Liver (tissue), 9 donors: ENCODE results near the gene CASP8AP2. TPM values are rescaled to one million over a fixed set of nuclear protein-coding genes. Genes with fewer than 3 reads are reported as not detected.

Source experiments
- DNase-seq: peaks from one replicate; pipeline ENCODE4 v3.0.0-alpha.2; 2017; ENCODE audit warnings: low spot score
- H3K27ac ChIP-seq, 2 donors: one replicate each; pipeline ENCODE4 v1.7.0; 2013; ENCODE audit warnings: inconsistent platforms in 2 of 2, low read length in 2 of 2, control low read depth in 1 of 2, low read depth in 1 of 2, mild to moderate bottlenecking in 1 of 2
- H3K27me3 ChIP-seq, 4 donors: one replicate each; pipeline versions ENCODE4 v1.6.1 to v1.7.0; 2013; ENCODE audit warnings: low read length in 3 of 4, inconsistent platforms in 1 of 4, mild to moderate bottlenecking in 1 of 4, moderate library complexity in 1 of 4; ENCODE audit not compliant: control insufficient read depth in 4 of 4, insufficient read depth in 4 of 4
- H3K36me3 ChIP-seq, 4 donors: one replicate each; pipeline versions ENCODE4 v1.6.1 to v1.7.0; 2013; ENCODE audit warnings: low read length in 3 of 4, mild to moderate bottlenecking in 3 of 4, low read depth in 1 of 4, moderate library complexity in 1 of 4; ENCODE audit not compliant: control insufficient read depth in 4 of 4, insufficient read depth in 3 of 4
- H3K4me1 ChIP-seq, 4 donors: one replicate each; pipeline versions ENCODE4 v1.6.1 to v1.7.0; 2013; ENCODE audit warnings: low read length in 3 of 4, mild to moderate bottlenecking in 3 of 4, moderate library complexity in 1 of 4; ENCODE audit not compliant: control insufficient read depth in 4 of 4, insufficient read depth in 4 of 4
- H3K4me3 ChIP-seq, 3 donors: one replicate each; pipeline versions ENCODE4 v1.6.1 to v1.7.0; 2013; ENCODE audit warnings: low read length in 3 of 3, control low read depth in 1 of 3, low read depth in 1 of 3, mild to moderate bottlenecking in 1 of 3
- H3K9ac ChIP-seq, 2 donors: one replicate each; pipeline ENCODE4 v1.7.0; 2013; ENCODE audit warnings: low read length in 2 of 2, mild to moderate bottlenecking in 2 of 2, moderate library complexity in 2 of 2, control low read depth in 1 of 2, low read depth in 1 of 2
- H3K9me3 ChIP-seq, 4 donors: one replicate each; pipeline versions ENCODE4 v1.6.1 to v1.7.0; 2013; ENCODE audit warnings: low read length in 3 of 4; ENCODE audit not compliant: control insufficient read depth in 4 of 4
- ATF3 ChIP-seq: IDR thresholded peaks from 2 replicates; pipeline ENCODE4 v1.6.1; 2016; ENCODE audit warnings: antibody characterized with exemption
- CTCF ChIP-seq: fragments of 150-350 bp; IDR thresholded peaks from 2 replicates; pipeline ENCODE4 v1.5.1; 2017; ENCODE audit warnings: improper control_type of control experiment, low read depth, low read length; ENCODE audit not compliant: missing input control
- EGR1 ChIP-seq, 2 donors: IDR thresholded peaks; 2 replicates each; pipeline ENCODE4 v1.6.1; 2016 to 2018; ENCODE audit warnings: antibody characterized with exemption in 2 of 2, low read depth in 2 of 2
- FOXA1 ChIP-seq: IDR thresholded peaks from 2 replicates; pipeline ENCODE4 v1.6.1; 2016; ENCODE audit warnings: antibody characterized with exemption
- FOXA2 ChIP-seq: IDR thresholded peaks from 2 replicates; pipeline ENCODE4 v1.6.1; 2016; ENCODE audit warnings: antibody characterized with exemption
- GABPA ChIP-seq, 2 donors: IDR thresholded peaks in 1 of 2; conservative IDR thresholded peaks in 1 of 2; 2 replicates each; pipeline ENCODE4 v1.6.1; 2016; ENCODE audit warnings: antibody characterized with exemption in 2 of 2, mild to moderate bottlenecking in 1 of 2, moderate library complexity in 1 of 2
- HNF4A ChIP-seq, 2 donors: conservative IDR thresholded peaks; 2 replicates each; pipeline ENCODE4 v1.6.1; 2016; ENCODE audit warnings: antibody characterized with exemption in 2 of 2, mild to moderate bottlenecking in 2 of 2
- HNF4G ChIP-seq: IDR thresholded peaks from 2 replicates; pipeline ENCODE4 v1.6.1; 2016; ENCODE audit warnings: antibody characterized with exemption
- JUND ChIP-seq, 2 donors: IDR thresholded peaks; 2 replicates each; pipeline ENCODE4 v1.6.1; 2016; ENCODE audit warnings: antibody characterized with exemption in 2 of 2
- MAX ChIP-seq: IDR thresholded peaks from 2 replicates; pipeline ENCODE4 v1.6.1; 2016; ENCODE audit warnings: antibody characterized with exemption
- NR2F2 ChIP-seq: IDR thresholded peaks from 2 replicates; pipeline ENCODE4 v1.6.1; 2016; ENCODE audit warnings: antibody characterized with exemption
- RAD21 ChIP-seq, 2 donors: IDR thresholded peaks; 2 replicates each; pipeline ENCODE4 v1.6.1; 2016; ENCODE audit warnings: antibody characterized with exemption in 2 of 2, mild to moderate bottlenecking in 2 of 2
- REST ChIP-seq: IDR thresholded peaks from 2 replicates; pipeline ENCODE4 v1.6.1; 2016; ENCODE audit warnings: antibody characterized with exemption, mild to moderate bottlenecking
- RXRA ChIP-seq, 2 donors: IDR thresholded peaks; 2 replicates each; pipeline ENCODE4 v1.6.1; 2017 to 2018; ENCODE audit warnings: antibody characterized with exemption in 2 of 2, mild to moderate bottlenecking in 1 of 2
- SP1 ChIP-seq: IDR thresholded peaks from 2 replicates; pipeline ENCODE4 v1.6.1; 2018; ENCODE audit warnings: antibody characterized with exemption, mild to moderate bottlenecking
- TAF1 ChIP-seq: conservative IDR thresholded peaks from 2 replicates; pipeline ENCODE4 v1.6.1; 2016; ENCODE audit warnings: antibody characterized with exemption, mild to moderate bottlenecking
- YY1 ChIP-seq: IDR thresholded peaks from 2 replicates; pipeline ENCODE4 v1.6.1; 2016; ENCODE audit warnings: antibody characterized with exemption, mild to moderate bottlenecking
- ZBTB33 ChIP-seq: IDR thresholded peaks from 2 replicates; pipeline ENCODE4 v1.6.1; 2016; ENCODE audit warnings: antibody characterized with exemption
- WGBS: extraction: QIAGEN DNeasy Blood & Tissue Kit; methylation state at CpG from one replicate; pipeline ENCODE4 v1.1.7; 2013; 5-methylcytosine and 5-hydroxymethylcytosine counted together
- polyA plus RNA-seq, 2 donors: library from polyadenylated mRNA; stranded (reverse) in 1 of 2; unstranded in 1 of 2; fragments of 200-250 nt in 1 of 2; fragments of >200 nt in 1 of 2; fragmentation: Nextera tagmentation in 1 of 2; extraction: Ambion mirVana in 1 of 2; gene quantifications; one replicate each; pipeline versions ENCODE4 v1.2.1 to v1.2.3, GENCODE V29; 2013 to 2015
- total RNA-seq, 2 donors: library from RNA; depleted of rRNA; stranded (reverse); fragments of >200 nt; gene quantifications; one replicate each; pipeline ENCODE4 v1.2.3, GENCODE V29; 2014
- donor health status: healthy.
- donor health status: healthy.
- donor health status: healthy.
- donor health status: healthy.
- donor health status: healthy.

CASP8AP2 gene
- total and polyA plus RNA-seq, 4 donors = 1.9 to 12.2 (median 7.1) TPM

GRCh38 chr6:89916136-89916920 lies 86.6 kb downstream of the CASP8AP2 start:
- Histone ChIP-seq H3K27ac (no peak overlapping the region), H3K9me3 (peaks cover 0 to 4% (median 2%) of the 10 kb centered on the region in 4 donors), H3K36me3 (no peaks in the 10 kb centered on the region), H3K9ac (no peak overlapping the region), H3K4me3 (no peak overlapping the region), H3K27me3 (no peaks in the 10 kb centered on the region), H3K4me1 (no peaks in the 10 kb centered on the region)
- TF ChIP-seq EGR1 (IDR thresholded peaks at IDR 0.05; ENCODE audit: low read depth in 2 of 2) (no peak), NR2F2 (no peak), FOXA2 (no peak), RXRA (IDR thresholded peaks at IDR 0.05) (no peak), JUND (IDR thresholded peaks at IDR 0.05) (no peak), REST (no peak), YY1 (no peak), FOXA1 (no peak), GABPA (IDR thresholded peaks at IDR 0.05 in 1 of 2, conservative IDR thresholded peaks at IDR 0.05 in 1 of 2) (no peak), ZBTB33 (no peak), HNF4G (no peak), MAX (no peak), TAF1 (no peak), ATF3 (no peak), CTCF (no peak), SP1 (no peak), HNF4A (conservative IDR thresholded peaks at IDR 0.05) (no peak), RAD21 (IDR thresholded peaks at IDR 0.05) (no peak)
- 92% methylated on average over 3 of the region's 3 CpGs for WGBS
- no peak for DNase-seq
